H1 (cell line): Measurements from ENCODE around the gene GDPD4. TPM values are rescaled to one million over a fixed set of nuclear protein-coding genes. Genes with fewer than 3 reads are reported as not detected.

ENCODE experiments used
- CTCF ChIA-PET: fragments of 300-600 bp; sonication (Branson Sonifier 250); formaldehyde crosslinking; loops from one replicate; lab custom pipeline; 2021; ENCODE audit not compliant: partially characterized antibody; lab: Charles Lee
- POLR2A ChIA-PET: fragments of 300-600 bp; sonication (Branson Sonifier 250); formaldehyde crosslinking; loops from one replicate; lab custom pipeline; 2021; ENCODE audit warnings: inconsistent platforms; ENCODE audit not compliant: partially characterized antibody; lab: Charles Lee
- DNase-seq, 2 experiments: peaks; one replicate each; pipeline versions ENCODE4 v3.0.0 to v3.0.0-alpha.2; 2010 to 2022; ENCODE audit warnings: low spot score in 2 of 2, low read depth in 1 of 2, mixed read lengths in 1 of 2
- FAIRE-seq: peaks from 2 replicates; lab custom pipeline; 2011; peaks lifted over from hg19 to GRCh38; lab: Jason Lieb, UNC
- H2AFZ ChIP-seq: 2 replicates; pipeline ENCODE4 v1.8.1; 2012; ENCODE audit warnings: low read length, inconsistent platforms
- H2AK5ac ChIP-seq: 2 replicates; pipeline ENCODE4 v1.6.1; 2013; ENCODE audit warnings: low read depth, low read length
- H2BK120ac ChIP-seq: replicated peaks from 2 replicates; pipeline ENCODE3; 2013; ENCODE audit warnings: low read depth, low read length, inconsistent platforms
- H2BK12ac ChIP-seq: 2 replicates; pipeline ENCODE4 v1.6.1; 2013; ENCODE audit warnings: low read depth, low read length
- H2BK15ac ChIP-seq: 2 replicates; pipeline ENCODE4 v1.6.1; 2013; ENCODE audit warnings: low read length
- H2BK20ac ChIP-seq: 2 replicates; pipeline ENCODE4 v1.6.1; 2013; ENCODE audit warnings: low read length
- H2BK5ac ChIP-seq: 2 replicates; pipeline ENCODE4 v1.6.1; 2013; ENCODE audit warnings: low read depth, low read length
- H3K14ac ChIP-seq: 2 replicates; pipeline ENCODE4 v1.6.1; 2013; ENCODE audit warnings: inconsistent platforms; ENCODE audit not compliant: insufficient read length
- H3K18ac ChIP-seq: 2 replicates; pipeline ENCODE4 v1.6.1; 2013; ENCODE audit warnings: low read length; ENCODE audit errors: extremely low read depth
- H3K23ac ChIP-seq: 2 replicates; pipeline ENCODE4 v1.6.1; 2013; ENCODE audit warnings: inconsistent platforms; ENCODE audit not compliant: insufficient read length
- H3K23me2 ChIP-seq: 2 replicates; pipeline ENCODE4 v1.6.1; 2013; ENCODE audit warnings: low read depth, low read length
- H3K27ac ChIP-seq: 2 replicates; pipeline ENCODE4 v1.6.1; 2011; ENCODE audit warnings: low read depth, low read length, inconsistent platforms
- H3K27me3 ChIP-seq, 4 experiments: replicated peaks in 1 of 4; 1 replicate in 1 of 4; 2 replicates in 3 of 4; pipeline versions ENCODE4 v1.6.1 to v1.8.1; 2011 to 2013; ENCODE audit warnings: low read length in 3 of 4, mild to moderate bottlenecking in 3 of 4, inconsistent platforms in 2 of 4, mixed read lengths in 2 of 4, moderate library complexity in 1 of 4; ENCODE audit not compliant: control insufficient read depth in 3 of 4, insufficient read depth in 3 of 4; ENCODE audit errors: extremely low read depth in 1 of 4
- H3K36me3 ChIP-seq, 4 experiments: 2 replicates each; pipeline versions ENCODE4 v1.6.1 to v1.8.1; 2011 to 2013; ENCODE audit warnings: mild to moderate bottlenecking in 4 of 4, low read length in 3 of 4, moderate library complexity in 2 of 4, control low read depth in 1 of 4, inconsistent platforms in 1 of 4; ENCODE audit not compliant: insufficient read depth in 4 of 4, control insufficient read depth in 2 of 4
- H3K4ac ChIP-seq: replicated peaks from 2 replicates; pipeline ENCODE3; 2013; ENCODE audit warnings: low read length, low read depth, mixed read lengths, inconsistent platforms; ENCODE audit not compliant: insufficient read length
- H3K4me1 ChIP-seq, 4 experiments: replicated peaks in 1 of 4; 1 replicate in 1 of 4; 2 replicates in 3 of 4; pipeline versions ENCODE4 v1.6.1 to v1.8.1; 2011 to 2013; ENCODE audit warnings: low read length in 3 of 4, inconsistent platforms in 2 of 4, mixed read lengths in 1 of 4; ENCODE audit not compliant: insufficient read depth in 4 of 4, control insufficient read depth in 3 of 4
- H3K4me2 ChIP-seq, 2 experiments: 2 replicates each; pipeline versions ENCODE4 v1.6.1 to v1.8.1; 2011 to 2013; ENCODE audit warnings: low read depth in 2 of 2, low read length in 2 of 2, control low read depth in 1 of 2, inconsistent platforms in 1 of 2, mild to moderate bottlenecking in 1 of 2; ENCODE audit not compliant: insufficient read depth in 1 of 2
- H3K4me3 ChIP-seq, 4 experiments: fragments of 200-600, 300-600 bp in 1 of 4; sonication (generic), shearing (Covaris generic), sonication (Bioruptor Twin) in 1 of 4; 2 replicates each; pipeline versions ENCODE4 v1.5.1 to v1.8.1; 2011 to 2016; ENCODE audit warnings: low read length in 4 of 4, low read depth in 3 of 4, control low read depth in 2 of 4, inconsistent platforms in 2 of 4, mild to moderate bottlenecking in 2 of 4, mixed read lengths in 1 of 4, moderate library complexity in 1 of 4; ENCODE audit not compliant: insufficient read depth in 2 of 4; ENCODE audit errors: extremely low read depth in 1 of 4
- H3K56ac ChIP-seq: replicated peaks from 2 replicates; pipeline ENCODE3; 2013; ENCODE audit warnings: low read depth, mild to moderate bottlenecking, mixed read lengths, low read length, inconsistent platforms; ENCODE audit not compliant: insufficient read length
- H3K79me1 ChIP-seq: 2 replicates; pipeline ENCODE4 v1.6.1; 2013; ENCODE audit warnings: low read depth, low read length, control low read depth
- H3K79me2 ChIP-seq, 2 experiments: 2 replicates each; pipeline versions ENCODE4 v1.6.1 to v1.8.1; 2012 to 2013; ENCODE audit warnings: low read length in 2 of 2, mild to moderate bottlenecking in 2 of 2, inconsistent platforms in 1 of 2; ENCODE audit not compliant: insufficient read depth in 2 of 2, control insufficient read depth in 1 of 2
- H3K9ac ChIP-seq, 4 experiments: replicated peaks in 1 of 4; 1 replicate in 1 of 4; 2 replicates in 3 of 4; pipeline versions ENCODE4 v1.6.1 to v1.8.1; 2011 to 2013; ENCODE audit warnings: low read depth in 3 of 4, low read length in 3 of 4, control low read depth in 2 of 4, mild to moderate bottlenecking in 2 of 4, moderate library complexity in 2 of 4, inconsistent platforms in 1 of 4; ENCODE audit errors: extremely low read depth in 1 of 4
- H3K9me3 ChIP-seq, 2 experiments: 2 replicates each; pipeline versions ENCODE4 v1.6.1 to v1.8.1; 2012 to 2013; ENCODE audit warnings: mild to moderate bottlenecking in 2 of 2, moderate library complexity in 2 of 2, control low read depth in 1 of 2, inconsistent platforms in 1 of 2, low read depth in 1 of 2, low read length in 1 of 2, mixed read lengths in 1 of 2; ENCODE audit not compliant: insufficient read depth in 2 of 2
- H4K20me1 ChIP-seq, 2 experiments: replicated peaks in 1 of 2; 2 replicates each; pipeline versions ENCODE3 to v1.8.1; 2011 to 2013; ENCODE audit warnings: inconsistent platforms in 2 of 2, low read length in 2 of 2, mild to moderate bottlenecking in 1 of 2; ENCODE audit not compliant: insufficient read depth in 2 of 2, control insufficient read depth in 1 of 2
- H4K5ac ChIP-seq: 2 replicates; pipeline ENCODE4 v1.6.1; 2013; ENCODE audit warnings: low read length, low read depth, mixed read lengths, inconsistent platforms; ENCODE audit not compliant: insufficient read length
- H4K8ac ChIP-seq: 2 replicates; pipeline ENCODE4 v1.8.0; 2013; ENCODE audit warnings: mild to moderate bottlenecking, moderate library complexity, low read length, inconsistent platforms; ENCODE audit not compliant: insufficient read depth; ENCODE audit errors: extremely low read depth
- H4K91ac ChIP-seq: replicated peaks from 2 replicates; pipeline ENCODE3; 2013; ENCODE audit warnings: low read length, mixed read lengths, inconsistent platforms; ENCODE audit not compliant: insufficient read length
- BRCA1 ChIP-seq: IDR thresholded peaks from 2 replicates; pipeline ENCODE4 v1.6.1; 2012; ENCODE audit warnings: low read depth, low read length, improper control_type of control experiment
- EGR1 ChIP-seq: IDR thresholded peaks from 2 replicates; pipeline ENCODE4 v1.6.1; 2011; ENCODE audit warnings: low read depth, low read length, borderline replicate concordance
- JUN ChIP-seq: IDR thresholded peaks from 2 replicates; pipeline ENCODE4 v1.6.1; 2011; ENCODE audit warnings: low read depth, mild to moderate bottlenecking, improper control_type of control experiment, low read length
- NRF1 ChIP-seq: IDR thresholded peaks from 2 replicates; pipeline ENCODE4 v1.6.1; 2011; ENCODE audit warnings: mild to moderate bottlenecking, low read depth, low read length, improper control_type of control experiment
- RAD21 ChIP-seq, 2 experiments: IDR thresholded peaks in 1 of 2; conservative IDR thresholded peaks in 1 of 2; 2 replicates each; pipeline ENCODE4 v1.6.1; 2011; ENCODE audit warnings: low read depth in 2 of 2, low read length in 2 of 2, improper control_type of control experiment in 1 of 2, inconsistent platforms in 1 of 2, mild to moderate bottlenecking in 1 of 2, moderate library complexity in 1 of 2
- RBBP5 ChIP-seq: IDR thresholded peaks from 2 replicates; pipeline ENCODE4 v1.7.1; 2012; ENCODE audit warnings: low read depth, mild to moderate bottlenecking, inconsistent platforms, low read length, moderate library complexity, borderline replicate concordance
- RFX5 ChIP-seq: IDR thresholded peaks from 2 replicates; pipeline ENCODE4 v1.6.1; 2011; ENCODE audit warnings: low read depth, low read length, improper control_type of control experiment, borderline replicate concordance
- SIX5 ChIP-seq: IDR thresholded peaks from 2 replicates; pipeline ENCODE4 v1.6.1; 2011; ENCODE audit warnings: mild to moderate bottlenecking, low read depth, low read length
- SP1 ChIP-seq: IDR thresholded peaks from 2 replicates; pipeline ENCODE4 v1.6.1; 2011; ENCODE audit warnings: low read depth, low read length
- SP4 ChIP-seq: IDR thresholded peaks from 2 replicates; pipeline ENCODE4 v1.6.1; 2012; ENCODE audit warnings: low read length, inconsistent platforms
- SRF ChIP-seq: IDR thresholded peaks from 2 replicates; pipeline ENCODE4 v1.6.1; 2011; ENCODE audit warnings: mild to moderate bottlenecking, low read depth, low read length, moderate library complexity
- ZNF274 ChIP-seq: IDR thresholded peaks from 2 replicates; pipeline ENCODE4 v1.7.0; 2012; ENCODE audit warnings: low read length, borderline replicate concordance; ENCODE audit errors: extremely low read depth
- WGBS, 2 experiments: shearing (Covaris generic) in 1 of 2; methylation state at CpG; one replicate each; pipeline versions ENCODE4 v1.1.6 to v1.1.7; 2013 to 2015; ENCODE audit warnings: low lambda C conversion rate in 2 of 2, mixed read lengths in 2 of 2, inconsistent platforms in 1 of 2, low coverage in 1 of 2, missing lambda C conversion rate in 1 of 2; ENCODE audit not compliant: insufficient replicate concordance in 2 of 2, insufficient coverage in 1 of 2, insufficient read length in 1 of 2; ENCODE audit errors: extremely low coverage in 1 of 2, missing lambda C conversion rate in 1 of 2; 5-methylcytosine and 5-hydroxymethylcytosine counted together
- polyA plus RNA-seq, 7 experiments: library from polyadenylated mRNA; depleted of rRNA in 3 of 7; stranded (reverse) in 5 of 7; unstranded in 2 of 7; fragments of >200 nt in 5 of 7; fragments of 200-250 nt in 2 of 7; gene quantifications; 1 replicate in 5 of 7; 2 replicates in 1 of 7; 4 replicates in 1 of 7; pipeline versions ENCODE4 v1.2.1 to v1.2.3, GENCODE V29; 2011 to 2013; ENCODE audit warnings: missing spikeins in 2 of 7, mixed read lengths in 2 of 7
- total RNA-seq: library from RNA; stranded (reverse); fragmentation: NEBNext Ultra II Directional; extraction: Animal tissue kit (Norgen Biotek cat#: 25700); gene quantifications from 2 replicates; pipeline ENCODE4 v1.2.1, GENCODE V29; 2021

GDPD4 gene
- total and polyA plus RNA-seq, 2 of the 8 experiments (the other 6 are each of a cell fraction or from before 2014, with no cell fraction given): not detected

DNA sequence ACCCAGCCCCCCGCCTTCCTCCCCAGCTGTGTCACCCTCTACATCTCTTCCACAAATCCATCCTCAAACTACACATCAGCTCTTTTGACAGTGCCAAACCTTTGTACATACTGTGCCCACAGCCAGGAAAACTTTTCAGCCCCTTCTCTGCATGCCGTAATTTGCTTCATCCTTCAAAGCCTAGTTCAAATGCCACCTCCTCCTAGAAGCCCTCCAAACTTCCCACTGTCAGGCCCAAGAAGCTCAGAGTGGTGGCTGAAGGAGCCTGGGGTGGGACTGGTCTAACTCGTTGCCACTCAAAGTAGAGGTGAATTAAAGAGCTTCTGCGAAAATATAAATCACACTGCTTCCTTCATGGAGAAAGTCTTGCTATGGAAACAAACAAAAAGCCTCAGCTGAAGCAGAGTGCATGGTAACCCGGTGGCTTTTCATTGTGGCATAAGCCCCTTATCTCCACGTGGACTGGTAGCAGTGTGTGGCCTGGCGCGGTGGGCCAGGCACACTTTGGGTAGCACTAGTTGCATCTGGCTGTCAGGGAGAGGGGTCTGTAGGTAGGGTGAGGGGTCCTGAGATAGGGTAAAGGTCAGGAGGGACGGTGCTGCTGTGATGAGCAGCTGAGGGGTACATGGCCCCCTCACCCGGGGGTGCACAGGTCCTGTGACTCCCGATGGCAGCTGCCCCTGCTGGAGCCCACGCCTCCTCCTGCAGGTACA, 96.6 kb downstream of the GDPD4 start:
- no peak overlapping the region for H3K4ac ChIP-seq
- H2BK120ac ChIP-seq: no peak overlapping the region
- no peak for FAIRE-seq
- H3K79me1 ChIP-seq: no peaks in the 10 kb centered on the region
- no peak overlapping the region for H2AK5ac ChIP-seq
- no peak overlapping the region for H2BK20ac ChIP-seq
- H2AFZ ChIP-seq: no peak overlapping the region
- H3K9ac ChIP-seq: no peak overlapping the region
- H3K14ac ChIP-seq: no peak overlapping the region
- no peak overlapping the region for H3K4me2 ChIP-seq
- no peak overlapping the region for H2BK5ac ChIP-seq
- no peaks in the 10 kb centered on the region; a peak in 1 of 7 replicates for H3K4me1 ChIP-seq
- WGBS, 2 experiments: 91% methylated on average over 11 of the region's 12 CpGs; no CpG with 5 or more reads in 1 of the 2 experiments
- no peak overlapping the region for H4K91ac ChIP-seq
- no peak overlapping the region for H2BK15ac ChIP-seq
- no peak for DNase-seq
- ChIA-PET POLR2A (no interaction called here), CTCF (interaction anchor here (0.6 to 5.9 kb wide), 20 partner anchors 10 to 1535 kb away, joined by 3 to 35 read pairs (median 4); partner anchors contain the start of gene MYO7A)
- H3K18ac ChIP-seq: no peak overlapping the region
- no peak overlapping the region for H3K56ac ChIP-seq
- H4K5ac ChIP-seq: no peak overlapping the region
- no peaks in the 10 kb centered on the region for H3K23me2 ChIP-seq
- H2BK12ac ChIP-seq: no peak overlapping the region
- no peak overlapping the region for H3K23ac ChIP-seq
- no peak overlapping the region for H3K4me3 ChIP-seq
- no peaks in the 10 kb centered on the region for H3K79me2 ChIP-seq
- no peaks in the 10 kb centered on the region for H3K9me3 ChIP-seq
- no peak overlapping the region for H3K27ac ChIP-seq
- no peaks in the 10 kb centered on the region for H4K20me1 ChIP-seq
- H3K36me3 ChIP-seq: no peaks in the 10 kb centered on the region
- H3K27me3 ChIP-seq: no peaks in the 10 kb centered on the region; a peak in 1 of 7 replicates
- no peak overlapping the region for H4K8ac ChIP-seq
- TF ChIP-seq BRCA1 (no peak), RBBP5 (no peak), SP4 (no peak), NRF1 (no peak), JUN (no peak), SRF (no peak), EGR1 (no peak), RAD21 (IDR thresholded peaks at IDR 0.05 in 1 of 2, conservative IDR thresholded peaks at IDR 0.05 in 1 of 2; ENCODE audit: low read depth in 2 of 2, low read length in 2 of 2) (no peak), SIX5 (no peak), SP1 (no peak), RFX5 (no peak), ZNF274 (no peak)
